ENCODE results near the gene GCNT1.
"Not testable (repeated sequence)": the region's sequence is repeated elsewhere in the genome, so short reads cannot be mapped to it uniquely, and the experiment has no call there.

Gene GCNT1

GRCh38 chr9:76475686-76476085 is 16.7 kb downstream of the GCNT1 start:
- Histone ChIP-seq H3F3A (ENCODE audit: insufficient read depth, low read length) (peaks cover 8% of the 10 kb centered on the region; the same call in 1 of the 2 replicates), H3K9me2 (ENCODE audit: low read depth, low read length) (no peaks in the 10 kb centered on the region), H3K79me2 (ENCODE audit: insufficient read depth, low read length) (peaks cover 62% of the 10 kb centered on the region), H3K4me1 (ENCODE audit: insufficient read depth, low read length, severe bottlenecking) (peaks cover 37% of the 10 kb centered on the region), H3K4me3 (ENCODE audit: low read depth, low read length, poor library complexity, severe bottlenecking) (no peak overlapping the region), H3K27me3 (ENCODE audit: insufficient read depth, low read length) (no peaks in the 10 kb centered on the region), H3K9me3 (ENCODE audit: low read length) (peaks cover 7% of the 10 kb centered on the region), H4K20me1 (ENCODE audit: insufficient read depth, low read length) (no peaks in the 10 kb centered on the region), H3K4me2 (ENCODE audit: low read length) (no peak overlapping the region), H3K9ac (ENCODE audit: low read length) (no peak overlapping the region), H3K36me3 (ENCODE audit: insufficient read depth, low read length) (peaks cover 61% of the 10 kb centered on the region), H3K27ac (ENCODE audit: low read depth, low read length, poor library complexity, severe bottlenecking) (no peak overlapping the region), H2AFZ (ENCODE audit: low read length) (no peak overlapping the region)
- TF ChIP-seq CTCF (IDR thresholded peaks at IDR 0.05; ENCODE audit: low read length) (no peak), EZH2 (IDR thresholded peaks at IDR 0.05; ENCODE audit: borderline replicate concordance, low read length) (no peak)

GRCh38 chr9:76477818-76478217 is 18.8 kb downstream of the GCNT1 start:
- H3K9me2 ChIP-seq (ENCODE audit: low read depth, low read length); H3K4me3 ChIP-seq (ENCODE audit: low read depth, low read length, poor library complexity, severe bottlenecking); H3K9ac ChIP-seq (ENCODE audit: low read length); H3K9me3 ChIP-seq (ENCODE audit: low read length); H2AFZ ChIP-seq (ENCODE audit: low read length); H3F3A ChIP-seq (ENCODE audit: insufficient read depth, low read length); H3K27me3 ChIP-seq (ENCODE audit: insufficient read depth, low read length); H3K4me2 ChIP-seq (ENCODE audit: low read length); H3K27ac ChIP-seq (ENCODE audit: low read depth, low read length, poor library complexity, severe bottlenecking); H4K20me1 ChIP-seq (ENCODE audit: insufficient read depth, low read length): not testable (repeated sequence)
- Histone ChIP-seq H3K79me2 (ENCODE audit: insufficient read depth, low read length) (peaks cover 73% of the 10 kb centered on the region), H3K36me3 (ENCODE audit: insufficient read depth, low read length) (peaks cover 71% of the 10 kb centered on the region), H3K4me1 (ENCODE audit: insufficient read depth, low read length, severe bottlenecking) (peaks cover 16% of the 10 kb centered on the region)

- H3F3A ChIP-seq (ENCODE audit: insufficient read depth, low read length): no peaks in the 10 kb centered on the region
- no peak for TF ChIP-seq CTCF (IDR thresholded peaks at IDR 0.05; ENCODE audit: low read length)
- TF ChIP-seq EZH2 (IDR thresholded peaks at IDR 0.05; ENCODE audit: borderline replicate concordance, low read length): no peak
- no peaks in the 10 kb centered on the region for H3K27me3 ChIP-seq (ENCODE audit: insufficient read depth, low read length)
- H3K36me3 ChIP-seq (ENCODE audit: insufficient read depth, low read length): peaks cover 71% of the 10 kb centered on the region
- H4K20me1 ChIP-seq (ENCODE audit: insufficient read depth, low read length): no peaks in the 10 kb centered on the region
- H3K4me3 ChIP-seq (ENCODE audit: low read depth, low read length, poor library complexity, severe bottlenecking): no peak overlapping the region
- no peak overlapping the region for H2AFZ ChIP-seq (ENCODE audit: low read length)
- H3K4me2 ChIP-seq (ENCODE audit: low read length): no peak overlapping the region
- H3K27ac ChIP-seq (ENCODE audit: low read depth, low read length, poor library complexity, severe bottlenecking): no peak overlapping the region
- H3K9me3 ChIP-seq (ENCODE audit: low read length): peaks cover 7% of the 10 kb centered on the region
- no peaks in the 10 kb centered on the region for H3K9me2 ChIP-seq (ENCODE audit: low read depth, low read length)
- no peak overlapping the region for H3K9ac ChIP-seq (ENCODE audit: low read length)
- H3K79me2 ChIP-seq (ENCODE audit: insufficient read depth, low read length): peaks cover 73% of the 10 kb centered on the region
- H3K4me1 ChIP-seq (ENCODE audit: insufficient read depth, low read length, severe bottlenecking): peaks cover 12% of the 10 kb centered on the region
Measured at GRCh38 chr9:76478226-76478625, 19.2 kb downstream of the GCNT1 start.

- not testable (repeated sequence) for H3K9me2 ChIP-seq (ENCODE audit: low read depth, low read length); H4K20me1 ChIP-seq (ENCODE audit: insufficient read depth, low read length); H2AFZ ChIP-seq (ENCODE audit: low read length); H3K27ac ChIP-seq (ENCODE audit: low read depth, low read length, poor library complexity, severe bottlenecking); H3K4me2 ChIP-seq (ENCODE audit: low read length); H3F3A ChIP-seq (ENCODE audit: insufficient read depth, low read length); H3K4me3 ChIP-seq (ENCODE audit: low read depth, low read length, poor library complexity, severe bottlenecking); H3K4me1 ChIP-seq (ENCODE audit: insufficient read depth, low read length, severe bottlenecking); H3K27me3 ChIP-seq (ENCODE audit: insufficient read depth, low read length); H3K9ac ChIP-seq (ENCODE audit: low read length); H3K9me3 ChIP-seq (ENCODE audit: low read length)
- peaks cover 73% of the 10 kb centered on the region for H3K79me2 ChIP-seq (ENCODE audit: insufficient read depth, low read length)
- peaks cover 74% of the 10 kb centered on the region for H3K36me3 ChIP-seq (ENCODE audit: insufficient read depth, low read length)
Measured at GRCh38 chr9:76479337-76479736, 20.4 kb downstream of the GCNT1 start.

All from OCI-LY1 (cell line).